IMR-90 (cell line): ENCODE data around the gene MLLT3. TPM values are rescaled to one million over a fixed set of nuclear protein-coding genes. Genes with fewer than 3 reads are reported as not detected.

ENCODE experiments used
- ATAC-seq: fragments of 200-7000 bp; cut with Tn5 transposase; 2 replicates; pipeline ENCODE4 v1.9.1; 2020; ENCODE audit warnings: low read depth, mild to moderate bottlenecking, moderate library complexity
- BruUV-seq: library from RNA; stranded (reverse); fragments of 400-500 nt; replicated peaks from 2 replicates; lab custom pipeline; 2021; lab: Mats Ljungman, UMichigan
- CTCF ChIA-PET: fragments of 300-600 bp; formaldehyde crosslinking; extraction: SDS; loops from one replicate; lab custom pipeline; 2021; ENCODE audit warnings: antibody characterized with exemption; lab: Yijun Ruan, JAX
- POLR2A ChIA-PET: fragments of 300-600 bp; sonication (Branson Sonifier 250); formaldehyde crosslinking; loops from one replicate; lab custom pipeline; 2022; ENCODE audit warnings: antibody characterized with exemption; ENCODE audit not compliant: unreplicated experiment; lab: Charles Lee
- DNase-seq: peaks from one replicate; pipeline ENCODE4 v3.0.0; 2013
- H2AFZ ChIP-seq: replicated peaks from 2 replicates; pipeline ENCODE3; 2013; ENCODE audit warnings: low read length, mild to moderate bottlenecking; ENCODE audit not compliant: poor library complexity
- H2AK5ac ChIP-seq: 2 replicates; pipeline ENCODE4 v1.6.1; 2013; ENCODE audit warnings: low read depth, low read length, inconsistent platforms
- H2AK9ac ChIP-seq: replicated peaks from 2 replicates; pipeline ENCODE3; 2013; ENCODE audit warnings: mild to moderate bottlenecking, low read depth, low read length, moderate library complexity; ENCODE audit not compliant: poor library complexity
- H2BK120ac ChIP-seq: 2 replicates; pipeline ENCODE4 v1.6.1; 2013; ENCODE audit warnings: low read depth, low read length, inconsistent platforms
- H2BK15ac ChIP-seq: 3 replicates; pipeline ENCODE4 v1.6.1; 2013; ENCODE audit warnings: low read depth, low read length, inconsistent platforms
- H2BK20ac ChIP-seq: 2 replicates; pipeline ENCODE4 v1.6.1; 2013; ENCODE audit warnings: low read depth, mild to moderate bottlenecking, inconsistent platforms, low read length, moderate library complexity
- H2BK5ac ChIP-seq: 2 replicates; pipeline ENCODE4 v1.6.1; 2013; ENCODE audit warnings: mild to moderate bottlenecking, low read depth, low read length, inconsistent platforms; ENCODE audit not compliant: poor library complexity, severe bottlenecking
- H3K14ac ChIP-seq: replicated peaks from 2 replicates; pipeline ENCODE4 v1.6.1; 2013; ENCODE audit warnings: low read depth, low read length, inconsistent platforms
- H3K18ac ChIP-seq: 2 replicates; pipeline ENCODE4 v1.6.1; 2013; ENCODE audit warnings: low read depth, low read length, control low read depth
- H3K23ac ChIP-seq: 2 replicates; pipeline ENCODE4 v1.6.1; 2013; ENCODE audit warnings: low read depth, low read length, inconsistent platforms
- H3K27ac ChIP-seq: 2 replicates; pipeline ENCODE4 v1.5.1; 2013; ENCODE audit warnings: mild to moderate bottlenecking, control low read depth, low read length; ENCODE audit not compliant: insufficient read depth
- H3K27me3 ChIP-seq: 2 replicates; pipeline ENCODE4 v1.6.1; 2013; ENCODE audit warnings: low read length; ENCODE audit not compliant: control insufficient read depth, insufficient read depth
- H3K36me3 ChIP-seq: 2 replicates; pipeline ENCODE4 v1.6.1; 2013; ENCODE audit warnings: low read length, mixed read lengths; ENCODE audit not compliant: control insufficient read depth, insufficient read depth
- H3K4ac ChIP-seq: 2 replicates; pipeline ENCODE4 v1.6.1; 2013; ENCODE audit warnings: low read depth, low read length, inconsistent platforms
- H3K4me1 ChIP-seq: 2 replicates; pipeline ENCODE4 v1.6.1; 2013; ENCODE audit warnings: low read length, mixed read lengths; ENCODE audit not compliant: control insufficient read depth, insufficient read depth
- H3K4me2 ChIP-seq: 2 replicates; pipeline ENCODE4 v1.6.1; 2013; ENCODE audit warnings: low read depth, mild to moderate bottlenecking, control low read depth, low read length, moderate library complexity
- H3K4me3 ChIP-seq: 2 replicates; pipeline ENCODE4 v1.5.1; 2013; ENCODE audit warnings: low read depth, mild to moderate bottlenecking, control low read depth, low read length, moderate library complexity; ENCODE audit not compliant: insufficient read depth
- H3K56ac ChIP-seq: 2 replicates; pipeline ENCODE4 v1.6.1; 2013; ENCODE audit warnings: low read length, inconsistent platforms; ENCODE audit not compliant: insufficient read depth; ENCODE audit errors: extremely low read depth
- H3K79me1 ChIP-seq, 2 experiments: 2 replicates each; pipeline ENCODE4 v1.6.1; 2013; ENCODE audit warnings: low read length in 2 of 2, inconsistent platforms in 1 of 2, low read depth in 1 of 2
- H3K9ac ChIP-seq: 2 replicates; pipeline ENCODE4 v1.6.1; 2013; ENCODE audit warnings: low read depth, low read length, control low read depth
- H3K9me1 ChIP-seq: 2 replicates; pipeline ENCODE4 v1.6.1; 2013; ENCODE audit warnings: low read length, inconsistent platforms; ENCODE audit not compliant: insufficient read depth
- H3K9me3 ChIP-seq: 2 replicates; pipeline ENCODE4 v1.6.1; 2013; ENCODE audit warnings: low read length; ENCODE audit not compliant: control insufficient read depth, insufficient read depth
- H4K20me1 ChIP-seq: 2 replicates; pipeline ENCODE4 v1.6.1; 2013; ENCODE audit warnings: low read length, inconsistent platforms; ENCODE audit not compliant: insufficient read depth
- H4K5ac ChIP-seq: 2 replicates; pipeline ENCODE4 v1.6.1; 2013; ENCODE audit warnings: mild to moderate bottlenecking, low read depth, low read length, control low read depth
- H4K8ac ChIP-seq, 2 experiments: 2 replicates each; pipeline ENCODE4 v1.6.1; 2013; ENCODE audit warnings: low read depth in 2 of 2, low read length in 2 of 2, control low read depth in 1 of 2, inconsistent platforms in 1 of 2
- H4K91ac ChIP-seq: 2 replicates; pipeline ENCODE4 v1.6.1; 2013; ENCODE audit warnings: low read depth, low read length, inconsistent platforms; ENCODE audit not compliant: insufficient read depth
- BHLHE40 ChIP-seq: fragments of 150-350 bp; IDR thresholded peaks from 2 replicates; pipeline ENCODE4 v1.6.1; 2016; ENCODE audit warnings: mild to moderate bottlenecking, low read depth, low read length
- CEBPB ChIP-seq: IDR thresholded peaks from 2 replicates; pipeline ENCODE4 v1.6.1; 2012; ENCODE audit warnings: low read depth, low read length, improper control_type of control experiment
- CHD1 ChIP-seq: IDR thresholded peaks from 2 replicates; pipeline ENCODE4 v1.6.1; 2012; ENCODE audit warnings: low read depth, low read length, improper control_type of control experiment
- FOS ChIP-seq: fragments of 150-350 bp; IDR thresholded peaks from 2 replicates; pipeline ENCODE4 v1.6.1; 2016; ENCODE audit warnings: low read depth, low read length
- MAFK ChIP-seq: IDR thresholded peaks from 2 replicates; pipeline ENCODE4 v1.6.1; 2012; ENCODE audit warnings: low read depth, low read length, improper control_type of control experiment
- MAZ ChIP-seq: IDR thresholded peaks from 2 replicates; pipeline ENCODE4 v1.6.1; 2012; ENCODE audit warnings: low read depth, mild to moderate bottlenecking, low read length, improper control_type of control experiment, moderate library complexity, borderline replicate concordance
- MXI1 ChIP-seq: IDR thresholded peaks from 2 replicates; pipeline ENCODE4 v1.6.1; 2012; ENCODE audit warnings: low read depth, mild to moderate bottlenecking, low read length, moderate library complexity, borderline replicate concordance
- NFE2L2 ChIP-seq: fragments of 150-350 bp; IDR thresholded peaks from 2 replicates; pipeline ENCODE4 v1.6.1; 2016; ENCODE audit warnings: low read depth, mild to moderate bottlenecking, low read length
- POLR2A ChIP-seq: IDR thresholded peaks from 2 replicates; pipeline ENCODE4 v1.6.1; 2012; ENCODE audit warnings: mild to moderate bottlenecking, low read depth, low read length
- RCOR1 ChIP-seq: IDR thresholded peaks from 2 replicates; pipeline ENCODE4 v1.6.1; 2012; ENCODE audit warnings: mild to moderate bottlenecking, low read length, improper control_type of control experiment; ENCODE audit not compliant: insufficient replicate concordance
- RFX5 ChIP-seq: IDR thresholded peaks from 2 replicates; pipeline ENCODE4 v1.8.0; 2012; ENCODE audit warnings: low read depth, mild to moderate bottlenecking, low read length, moderate library complexity
- SMC3 ChIP-seq: fragments of 150-350 bp; IDR thresholded peaks from 2 replicates; pipeline ENCODE4 v1.6.1; 2016; ENCODE audit warnings: low read depth, mild to moderate bottlenecking, antibody characterized with exemption, low read length, moderate library complexity
- WGBS, 2 experiments: methylation state at CpG; one replicate each; pipeline versions ENCODE4 v1.1.5 to v1.1.7; 2013; ENCODE audit warnings: missing lambda C conversion rate in 2 of 2; ENCODE audit not compliant: insufficient read length in 1 of 2; ENCODE audit errors: extremely low coverage in 2 of 2; 5-methylcytosine and 5-hydroxymethylcytosine counted together
- dilution Hi-C: fragments of 300-500 bp; cut with HindIII; formaldehyde crosslinking; loops from one replicate; pipeline ENCODE4 v1.14.3; 2018; ENCODE audit warnings: low sequenced_read_pairs; ENCODE audit not compliant: unreplicated experiment
- in situ Hi-C: fragments of 300-500 bp; cut with MboI; formaldehyde crosslinking; loops from 3 replicates; pipeline ENCODE4 v1.14.3; 2019; ENCODE audit warnings: low sequenced_read_pairs, inconsistent platforms, mixed read lengths
- intact Hi-C: fragments of 100-400 bp; cut with micrococcal nuclease; formaldehyde crosslinking; loops from 2 replicates; pipeline ENCODE4 v1.10.0; 2022
- polyA plus RNA-seq, 3 experiments: library from polyadenylated mRNA; depleted of rRNA; stranded (reverse); fragments of >200 nt; gene quantifications; 2 replicates each; pipeline ENCODE4 v1.2.3, GENCODE V29; 2012; ENCODE audit warnings: low replicate concordance in 1 of 3
- total RNA-seq: library from RNA; depleted of rRNA; stranded (reverse); fragments of >200 nt; gene quantifications from 2 replicates; pipeline ENCODE4 v1.2.3, GENCODE V29; 2012
- TF ChIP-seq, protein P1 (sequence below): fragments of 150-350 bp; IDR thresholded peaks from 2 replicates; pipeline ENCODE4 v1.6.1; 2017; ENCODE audit warnings: mild to moderate bottlenecking, antibody characterized with exemption, low read length, low read depth
- TF ChIP-seq, protein P2 (sequence below): fragments of 150-350 bp; IDR thresholded peaks from 2 replicates; pipeline ENCODE4 v1.6.1; 2016; ENCODE audit warnings: low read depth, mild to moderate bottlenecking, low read length, moderate library complexity, borderline replicate concordance
- TF ChIP-seq, protein P3 (sequence below): conservative IDR thresholded peaks from 2 replicates; pipeline ENCODE4 v1.5.1; 2012; ENCODE audit warnings: mild to moderate bottlenecking, low read depth, low read length, improper control_type of control experiment

Gene MLLT3
- total and polyA plus RNA-seq, 2 of the 4 experiments (the other 2 are of a cell fraction) = 10.4 to 21.1 TPM

DNA sequence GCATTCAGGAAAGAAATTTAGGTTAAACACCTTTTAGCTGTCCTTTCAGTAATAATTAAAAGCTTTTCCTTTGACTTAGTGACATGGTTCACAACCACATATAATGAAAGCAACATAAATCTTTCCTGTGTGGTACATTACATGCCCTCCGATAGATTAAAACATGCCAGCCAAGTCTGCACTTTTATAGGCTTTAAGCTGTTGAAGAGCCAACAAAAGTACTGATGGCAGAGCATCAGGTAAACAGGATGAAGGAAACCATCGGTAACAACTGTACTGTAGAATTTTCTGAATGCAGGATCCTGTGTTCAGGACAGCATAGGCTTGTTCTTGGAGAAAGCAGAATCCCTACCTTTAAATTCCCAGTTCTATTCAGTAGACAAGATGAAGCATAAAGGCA lies 226.6 kb downstream of the MLLT3 start:
- dilution Hi-C loops (no loop called here), in situ Hi-C loops (no loop called here), intact Hi-C loops (no loop called here)
- no peaks in the 10 kb centered on the region for H3K9me1 ChIP-seq
- CTCF ChIA-PET = no interaction called here
- H4K8ac ChIP-seq = no peak overlapping the region
- H3K9ac ChIP-seq = no peak overlapping the region
- no TSS peak for BruUV-seq
- TF ChIP-seq FOS (no peak), RFX5 (no peak), MAZ (no peak), BHLHE40 (no peak), CHD1 (no peak), POLR2A (no peak), NFE2L2 (no peak), MAFK (no peak), CEBPB (no peak), MXI1 (no peak), RCOR1 (no peak), SMC3 (no peak)
- TF ChIP-seq, protein P1, sequence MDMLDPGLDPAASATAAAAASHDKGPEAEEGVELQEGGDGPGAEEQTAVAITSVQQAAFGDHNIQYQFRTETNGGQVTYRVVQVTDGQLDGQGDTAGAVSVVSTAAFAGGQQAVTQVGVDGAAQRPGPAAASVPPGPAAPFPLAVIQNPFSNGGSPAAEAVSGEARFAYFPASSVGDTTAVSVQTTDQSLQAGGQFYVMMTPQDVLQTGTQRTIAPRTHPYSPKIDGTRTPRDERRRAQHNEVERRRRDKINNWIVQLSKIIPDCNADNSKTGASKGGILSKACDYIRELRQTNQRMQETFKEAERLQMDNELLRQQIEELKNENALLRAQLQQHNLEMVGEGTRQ = no peak
- TF ChIP-seq, protein P2, sequence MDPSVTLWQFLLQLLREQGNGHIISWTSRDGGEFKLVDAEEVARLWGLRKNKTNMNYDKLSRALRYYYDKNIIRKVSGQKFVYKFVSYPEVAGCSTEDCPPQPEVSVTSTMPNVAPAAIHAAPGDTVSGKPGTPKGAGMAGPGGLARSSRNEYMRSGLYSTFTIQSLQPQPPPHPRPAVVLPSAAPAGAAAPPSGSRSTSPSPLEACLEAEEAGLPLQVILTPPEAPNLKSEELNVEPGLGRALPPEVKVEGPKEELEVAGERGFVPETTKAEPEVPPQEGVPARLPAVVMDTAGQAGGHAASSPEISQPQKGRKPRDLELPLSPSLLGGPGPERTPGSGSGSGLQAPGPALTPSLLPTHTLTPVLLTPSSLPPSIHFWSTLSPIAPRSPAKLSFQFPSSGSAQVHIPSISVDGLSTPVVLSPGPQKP = no peak
- TF ChIP-seq, protein P3, sequence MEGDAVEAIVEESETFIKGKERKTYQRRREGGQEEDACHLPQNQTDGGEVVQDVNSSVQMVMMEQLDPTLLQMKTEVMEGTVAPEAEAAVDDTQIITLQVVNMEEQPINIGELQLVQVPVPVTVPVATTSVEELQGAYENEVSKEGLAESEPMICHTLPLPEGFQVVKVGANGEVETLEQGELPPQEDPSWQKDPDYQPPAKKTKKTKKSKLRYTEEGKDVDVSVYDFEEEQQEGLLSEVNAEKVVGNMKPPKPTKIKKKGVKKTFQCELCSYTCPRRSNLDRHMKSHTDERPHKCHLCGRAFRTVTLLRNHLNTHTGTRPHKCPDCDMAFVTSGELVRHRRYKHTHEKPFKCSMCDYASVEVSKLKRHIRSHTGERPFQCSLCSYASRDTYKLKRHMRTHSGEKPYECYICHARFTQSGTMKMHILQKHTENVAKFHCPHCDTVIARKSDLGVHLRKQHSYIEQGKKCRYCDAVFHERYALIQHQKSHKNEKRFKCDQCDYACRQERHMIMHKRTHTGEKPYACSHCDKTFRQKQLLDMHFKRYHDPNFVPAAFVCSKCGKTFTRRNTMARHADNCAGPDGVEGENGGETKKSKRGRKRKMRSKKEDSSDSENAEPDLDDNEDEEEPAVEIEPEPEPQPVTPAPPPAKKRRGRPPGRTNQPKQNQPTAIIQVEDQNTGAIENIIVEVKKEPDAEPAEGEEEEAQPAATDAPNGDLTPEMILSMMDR = no peak
- no peaks in the 10 kb centered on the region for H3K4me1 ChIP-seq
- POLR2A ChIA-PET = no interaction called here
- H4K20me1 ChIP-seq = no peaks in the 10 kb centered on the region; the same call in 1 of the 2 replicates
- no peak overlapping the region for H3K27ac ChIP-seq
- no peak overlapping the region for H3K4me2 ChIP-seq
- no peak overlapping the region for H4K91ac ChIP-seq
- WGBS, 2 experiments = no CpG with 5 or more reads among the region's 2 CpGs
- no peak overlapping the region for H2BK20ac ChIP-seq
- no peak overlapping the region for H3K4me3 ChIP-seq
- H3K18ac ChIP-seq = no peak overlapping the region
- H3K56ac ChIP-seq = no peak overlapping the region
- H2AK9ac ChIP-seq = no peak overlapping the region
- H2BK5ac ChIP-seq = no peak overlapping the region
- no peak overlapping the region for H2BK15ac ChIP-seq
- H3K14ac ChIP-seq = no peak overlapping the region
- H2BK120ac ChIP-seq = no peak overlapping the region
- H2AFZ ChIP-seq = no peak overlapping the region
- DNase-seq (no peak), ATAC-seq (no peak)
- no peak overlapping the region for H4K5ac ChIP-seq
- H3K27me3 ChIP-seq = no peaks in the 10 kb centered on the region
- no peak overlapping the region for H3K23ac ChIP-seq
- H3K79me1 ChIP-seq = no peaks in the 10 kb centered on the region
- H3K9me3 ChIP-seq = no peaks in the 10 kb centered on the region
- no peak overlapping the region for H3K4ac ChIP-seq
- no peaks in the 10 kb centered on the region for H3K36me3 ChIP-seq
- H2AK5ac ChIP-seq = no peak overlapping the region
